GM23338 (cell line): ENCODE measurements around the gene FAM163A. TPM values are rescaled to one million over a fixed set of nuclear protein-coding genes. Genes with fewer than 3 reads are reported as not detected.

ENCODE experiments used
- ATAC-seq: fragments of 200-7000 bp; cut with Tn5 transposase; 3 replicates; pipeline ENCODE4 v1.9.1; 2020
- DNase-seq: peaks from one replicate; pipeline ENCODE4 v3.0.0-alpha.2; 2015; ENCODE audit warnings: low spot score
- H2AFZ ChIP-seq: fragments of 200-600 bp; sonication (generic); 2 replicates; pipeline ENCODE4 v1.8.0; 2016; ENCODE audit warnings: antibody characterized with exemption, mild to moderate bottlenecking, moderate library complexity
- H3F3A ChIP-seq: fragments of 200-600 bp; sonication (generic); replicated peaks from 2 replicates; pipeline ENCODE4 v1.8.0; 2017; ENCODE audit warnings: antibody characterized with exemption, mixed run types, low read depth
- H3K27ac ChIP-seq: fragments of 200-600 bp; sonication (generic); 2 replicates; pipeline ENCODE4 v1.6.1; 2016; ENCODE audit warnings: low read depth
- H3K27me3 ChIP-seq: fragments of 200-600 bp; sonication (generic); 2 replicates; pipeline ENCODE4 v1.8.0; 2016; ENCODE audit warnings: mild to moderate bottlenecking, mixed run types, moderate library complexity; ENCODE audit not compliant: insufficient read depth
- H3K36me3 ChIP-seq: fragments of 200-600 bp; sonication (generic); 2 replicates; pipeline ENCODE4 v1.8.0; 2016; ENCODE audit warnings: mild to moderate bottlenecking; ENCODE audit not compliant: insufficient read depth
- H3K4me1 ChIP-seq: fragments of 200-600 bp; sonication (generic); 2 replicates; pipeline ENCODE4 v1.8.0; 2016; ENCODE audit warnings: mild to moderate bottlenecking, moderate library complexity; ENCODE audit not compliant: insufficient read depth
- H3K4me2 ChIP-seq: fragments of 200-600 bp; sonication (generic); 2 replicates; pipeline ENCODE4 v1.7.1; 2017; ENCODE audit warnings: mixed run types
- H3K4me3 ChIP-seq: fragments of 200-600 bp; sonication (generic); 2 replicates; pipeline ENCODE4 v1.6.1; 2016; ENCODE audit warnings: mixed run types
- H3K79me2 ChIP-seq: fragments of 200-600 bp; sonication (generic); replicated peaks from 2 replicates; pipeline ENCODE4 v1.8.0; 2017; ENCODE audit warnings: mild to moderate bottlenecking; ENCODE audit not compliant: insufficient read depth
- H3K9me2 ChIP-seq: fragments of 200-600 bp; sonication (generic); 2 replicates; pipeline ENCODE4 v1.8.0; 2017; ENCODE audit not compliant: insufficient read depth
- H4K20me1 ChIP-seq: fragments of 200-600 bp; sonication (generic); replicated peaks from 2 replicates; pipeline ENCODE4 v1.8.0; 2017; ENCODE audit warnings: mild to moderate bottlenecking; ENCODE audit not compliant: insufficient read depth
- H3K27ac Mint-ChIP-seq: 2 replicates; pipeline ENCODE4 v1.8.0; 2020; ENCODE audit warnings: inconsistent platforms, mild to moderate bottlenecking, moderate library complexity, mixed read lengths
- H3K27me3 Mint-ChIP-seq: 3 replicates; pipeline ENCODE4 v1.8.0; 2022; ENCODE audit warnings: low read depth, mild to moderate bottlenecking, moderate library complexity, mixed read lengths, inconsistent platforms; ENCODE audit not compliant: insufficient read depth, poor library complexity
- H3K36me3 Mint-ChIP-seq: 3 replicates; pipeline ENCODE4 v1.8.0; 2021; ENCODE audit warnings: low read depth, mild to moderate bottlenecking, inconsistent platforms, moderate library complexity, mixed read lengths
- H3K4me1 Mint-ChIP-seq: 3 replicates; pipeline ENCODE4 v1.8.0; 2020; ENCODE audit warnings: mild to moderate bottlenecking, inconsistent platforms, mixed read lengths
- H3K4me3 Mint-ChIP-seq: 3 replicates; pipeline ENCODE4 v1.8.0; 2021; ENCODE audit warnings: moderate library complexity, mild to moderate bottlenecking, inconsistent platforms, mixed read lengths
- H3K9me3 Mint-ChIP-seq: 3 replicates; pipeline ENCODE4 v1.8.0; 2020; ENCODE audit warnings: moderate library complexity, mild to moderate bottlenecking, inconsistent platforms, mixed read lengths
- CREB1 ChIP-seq: fragments of 250-450 bp; sonication (Bioruptor Pico); IDR thresholded peaks from 2 replicates; pipeline ENCODE4 v1.5.0; 2020; ENCODE audit warnings: low read depth, mild to moderate bottlenecking, moderate library complexity
- EZH2 ChIP-seq: fragments of 200-600 bp; sonication (generic); IDR thresholded peaks from one replicate; pipeline ENCODE4 v1.8.0; 2017; ENCODE audit warnings: antibody characterized with exemption, mild to moderate bottlenecking, low read depth; ENCODE audit not compliant: unreplicated experiment
- EZH2phosphoT487 ChIP-seq: fragments of 200-600 bp; sonication (generic); IDR thresholded peaks from one replicate; pipeline ENCODE4 v1.8.1; 2018; ENCODE audit warnings: antibody characterized with exemption; ENCODE audit not compliant: unreplicated experiment
- JUNB ChIP-seq: IDR thresholded peaks from one replicate; pipeline ENCODE4 v1.6.1; 2016; ENCODE audit warnings: antibody characterized with exemption; ENCODE audit not compliant: unreplicated experiment
- NANOG ChIP-seq: IDR thresholded peaks from 2 replicates; pipeline ENCODE4 v1.6.1; 2016; ENCODE audit warnings: antibody characterized with exemption, borderline replicate concordance
- POLR2AphosphoS5 ChIP-seq: IDR thresholded peaks from 2 replicates; pipeline ENCODE4 v1.6.1; 2016; ENCODE audit warnings: antibody characterized with exemption, low read depth
- STAT1 ChIP-seq: IDR thresholded peaks from one replicate; pipeline ENCODE4 v1.6.1; 2016; ENCODE audit warnings: antibody characterized with exemption; ENCODE audit not compliant: unreplicated experiment
- ZNF114 ChIP-seq: fragments of 250-450 bp; sonication (Bioruptor Pico); IDR thresholded peaks from 2 replicates; pipeline ENCODE4 v1.5.0; 2020; ENCODE audit warnings: mild to moderate bottlenecking, moderate library complexity
- ZNF331 ChIP-seq: fragments of 250-450 bp; sonication (Bioruptor Pico); IDR thresholded peaks from 2 replicates; pipeline ENCODE4 v1.5.0; 2020; ENCODE audit warnings: low read depth, mild to moderate bottlenecking, moderate library complexity
- polyA plus RNA-seq: library from polyadenylated mRNA; unstranded; fragments of >200 nt; fragmentation: Nextera tagmentation; extraction: Ambion mirVana; gene quantifications from 2 replicates; pipeline ENCODE4 v1.2.1, GENCODE V29; 2016
- total RNA-seq: library from RNA; depleted of rRNA; stranded (reverse); fragments of >200 nt; shearing (Covaris generic); gene quantifications from 2 replicates; pipeline ENCODE4 v1.2.3, GENCODE V29; 2014
- TF ChIP-seq, protein P1 (sequence below): fragments of 250-450 bp; sonication (Bioruptor Pico); IDR thresholded peaks from 2 replicates; pipeline ENCODE4 v1.5.0; 2020; ENCODE audit warnings: mild to moderate bottlenecking, moderate library complexity
- TF ChIP-seq, protein P2 (sequence below): IDR thresholded peaks from 2 replicates; pipeline ENCODE4 v1.6.1; 2016; ENCODE audit warnings: antibody characterized with exemption
- TF ChIP-seq, protein P3 (sequence below): IDR thresholded peaks from one replicate; pipeline ENCODE4 v1.6.1; 2018; ENCODE audit warnings: antibody characterized with exemption; ENCODE audit not compliant: unreplicated experiment
- TF ChIP-seq, protein P4 (sequence below), 2 experiments: fragments of 200-600 bp in 1 of 2; sonication (generic) in 1 of 2; conservative IDR thresholded peaks; 2 replicates each; pipeline versions ENCODE4 v1.5.1 to v1.6.1; 2016 to 2017; ENCODE audit warnings: antibody characterized with exemption in 2 of 2, low read depth in 2 of 2, mild to moderate bottlenecking in 2 of 2, moderate library complexity in 1 of 2

The FAM163A gene
- total and polyA plus RNA-seq, 2 experiments from 2014 or later: not detected

DNA sequence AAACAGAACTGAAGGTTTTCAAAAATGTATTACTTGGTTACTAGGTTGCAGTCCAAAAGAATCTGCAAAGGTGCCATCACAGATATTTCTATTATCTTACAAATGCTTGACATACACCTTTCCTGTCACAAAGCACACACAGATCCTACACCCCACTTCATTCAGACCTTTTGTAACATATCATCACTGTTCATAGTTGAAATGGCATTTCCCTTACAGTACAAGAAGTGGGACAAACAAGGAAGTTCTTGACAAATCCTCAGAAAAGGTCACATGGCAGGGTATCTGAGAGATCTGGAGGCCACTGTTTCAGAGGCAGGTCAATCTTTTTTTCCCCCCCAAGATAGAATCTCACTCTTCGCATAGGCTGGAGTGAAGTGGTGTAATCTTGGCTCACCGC lies 113.2 kb downstream of the FAM163A start:
- H3K36me3 Mint-ChIP-seq: no peaks in the 10 kb centered on the region
- DNase-seq (no peak), ATAC-seq (no peak)
- H3K9me3 Mint-ChIP-seq: no peaks in the 10 kb centered on the region
- H3K27me3 Mint-ChIP-seq: no peaks in the 10 kb centered on the region
- Histone ChIP-seq H3K27ac (no peak overlapping the region), H4K20me1 (no peaks in the 10 kb centered on the region; the same call in 1 of the 2 replicates), H3K4me2 (no peak overlapping the region), H3F3A (no peaks in the 10 kb centered on the region), H3K36me3 (0 out of 2 replicates have a peak, but pooled peaks cover 5% of the 10 kb centered on the region), H3K27me3 (no peaks in the 10 kb centered on the region), H3K4me1 (no peaks in the 10 kb centered on the region), H3K4me3 (no peak overlapping the region), H3K79me2 (no peaks in the 10 kb centered on the region), H3K9me2 (no peaks in the 10 kb centered on the region), H2AFZ (no peak overlapping the region)
- TF ChIP-seq, protein P1, sequence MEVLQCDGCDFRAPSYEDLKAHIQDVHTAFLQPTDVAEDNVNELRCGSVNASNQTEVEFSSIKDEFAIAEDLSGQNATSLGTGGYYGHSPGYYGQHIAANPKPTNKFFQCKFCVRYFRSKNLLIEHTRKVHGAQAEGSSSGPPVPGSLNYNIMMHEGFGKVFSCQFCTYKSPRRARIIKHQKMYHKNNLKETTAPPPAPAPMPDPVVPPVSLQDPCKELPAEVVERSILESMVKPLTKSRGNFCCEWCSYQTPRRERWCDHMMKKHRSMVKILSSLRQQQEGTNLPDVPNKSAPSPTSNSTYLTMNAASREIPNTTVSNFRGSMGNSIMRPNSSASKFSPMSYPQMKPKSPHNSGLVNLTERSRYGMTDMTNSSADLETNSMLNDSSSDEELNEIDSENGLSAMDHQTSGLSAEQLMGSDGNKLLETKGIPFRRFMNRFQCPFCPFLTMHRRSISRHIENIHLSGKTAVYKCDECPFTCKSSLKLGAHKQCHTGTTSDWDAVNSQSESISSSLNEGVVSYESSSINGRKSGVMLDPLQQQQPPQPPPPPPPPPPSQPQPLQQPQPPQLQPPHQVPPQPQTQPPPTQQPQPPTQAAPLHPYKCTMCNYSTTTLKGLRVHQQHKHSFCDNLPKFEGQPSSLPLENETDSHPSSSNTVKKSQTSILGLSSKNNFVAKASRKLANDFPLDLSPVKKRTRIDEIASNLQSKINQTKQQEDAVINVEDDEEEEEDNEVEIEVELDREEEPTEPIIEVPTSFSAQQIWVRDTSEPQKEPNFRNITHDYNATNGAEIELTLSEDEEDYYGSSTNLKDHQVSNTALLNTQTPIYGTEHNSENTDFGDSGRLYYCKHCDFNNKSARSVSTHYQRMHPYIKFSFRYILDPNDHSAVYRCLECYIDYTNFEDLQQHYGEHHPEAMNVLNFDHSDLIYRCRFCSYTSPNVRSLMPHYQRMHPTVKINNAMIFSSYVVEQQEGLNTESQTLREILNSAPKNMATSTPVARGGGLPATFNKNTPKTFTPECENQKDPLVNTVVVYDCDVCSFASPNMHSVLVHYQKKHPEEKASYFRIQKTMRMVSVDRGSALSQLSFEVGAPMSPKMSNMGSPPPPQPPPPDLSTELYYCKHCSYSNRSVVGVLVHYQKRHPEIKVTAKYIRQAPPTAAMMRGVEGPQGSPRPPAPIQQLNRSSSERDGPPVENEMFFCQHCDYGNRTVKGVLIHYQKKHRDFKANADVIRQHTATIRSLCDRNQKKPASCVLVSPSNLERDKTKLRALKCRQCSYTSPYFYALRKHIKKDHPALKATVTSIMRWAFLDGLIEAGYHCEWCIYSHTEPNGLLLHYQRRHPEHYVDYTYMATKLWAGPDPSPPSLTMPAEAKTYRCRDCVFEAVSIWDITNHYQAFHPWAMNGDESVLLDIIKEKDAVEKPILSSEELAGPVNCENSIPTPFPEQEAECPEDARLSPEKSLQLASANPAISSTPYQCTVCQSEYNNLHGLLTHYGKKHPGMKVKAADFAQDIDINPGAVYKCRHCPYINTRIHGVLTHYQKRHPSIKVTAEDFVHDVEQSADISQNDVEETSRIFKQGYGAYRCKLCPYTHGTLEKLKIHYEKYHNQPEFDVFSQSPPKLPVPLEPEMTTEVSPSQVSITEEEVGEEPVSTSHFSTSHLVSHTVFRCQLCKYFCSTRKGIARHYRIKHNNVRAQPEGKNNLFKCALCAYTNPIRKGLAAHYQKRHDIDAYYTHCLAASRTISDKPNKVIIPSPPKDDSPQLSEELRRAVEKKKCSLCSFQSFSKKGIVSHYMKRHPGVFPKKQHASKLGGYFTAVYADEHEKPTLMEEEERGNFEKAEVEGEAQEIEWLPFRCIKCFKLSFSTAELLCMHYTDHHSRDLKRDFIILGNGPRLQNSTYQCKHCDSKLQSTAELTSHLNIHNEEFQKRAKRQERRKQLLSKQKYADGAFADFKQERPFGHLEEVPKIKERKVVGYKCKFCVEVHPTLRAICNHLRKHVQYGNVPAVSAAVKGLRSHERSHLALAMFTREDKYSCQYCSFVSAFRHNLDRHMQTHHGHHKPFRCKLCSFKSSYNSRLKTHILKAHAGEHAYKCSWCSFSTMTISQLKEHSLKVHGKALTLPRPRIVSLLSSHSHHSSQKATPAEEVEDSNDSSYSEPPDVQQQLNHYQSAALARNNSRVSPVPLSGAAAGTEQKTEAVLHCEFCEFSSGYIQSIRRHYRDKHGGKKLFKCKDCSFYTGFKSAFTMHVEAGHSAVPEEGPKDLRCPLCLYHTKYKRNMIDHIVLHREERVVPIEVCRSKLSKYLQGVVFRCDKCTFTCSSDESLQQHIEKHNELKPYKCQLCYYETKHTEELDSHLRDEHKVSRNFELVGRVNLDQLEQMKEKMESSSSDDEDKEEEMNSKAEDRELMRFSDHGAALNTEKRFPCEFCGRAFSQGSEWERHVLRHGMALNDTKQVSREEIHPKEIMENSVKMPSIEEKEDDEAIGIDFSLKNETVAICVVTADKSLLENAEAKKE: no peak
- TF ChIP-seq ZNF331 (CRISPR knock-in tag) (no peak), STAT1 (no peak), CREB1 (CRISPR knock-in tag) (no peak), JUNB (no peak), EZH2 (no peak), POLR2AphosphoS5 (no peak), NANOG (no peak), EZH2phosphoT487 (no peak), ZNF114 (no peak)
- TF ChIP-seq, protein P2, sequence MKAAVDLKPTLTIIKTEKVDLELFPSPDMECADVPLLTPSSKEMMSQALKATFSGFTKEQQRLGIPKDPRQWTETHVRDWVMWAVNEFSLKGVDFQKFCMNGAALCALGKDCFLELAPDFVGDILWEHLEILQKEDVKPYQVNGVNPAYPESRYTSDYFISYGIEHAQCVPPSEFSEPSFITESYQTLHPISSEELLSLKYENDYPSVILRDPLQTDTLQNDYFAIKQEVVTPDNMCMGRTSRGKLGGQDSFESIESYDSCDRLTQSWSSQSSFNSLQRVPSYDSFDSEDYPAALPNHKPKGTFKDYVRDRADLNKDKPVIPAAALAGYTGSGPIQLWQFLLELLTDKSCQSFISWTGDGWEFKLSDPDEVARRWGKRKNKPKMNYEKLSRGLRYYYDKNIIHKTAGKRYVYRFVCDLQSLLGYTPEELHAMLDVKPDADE: no peak
- TF ChIP-seq, protein P3, sequence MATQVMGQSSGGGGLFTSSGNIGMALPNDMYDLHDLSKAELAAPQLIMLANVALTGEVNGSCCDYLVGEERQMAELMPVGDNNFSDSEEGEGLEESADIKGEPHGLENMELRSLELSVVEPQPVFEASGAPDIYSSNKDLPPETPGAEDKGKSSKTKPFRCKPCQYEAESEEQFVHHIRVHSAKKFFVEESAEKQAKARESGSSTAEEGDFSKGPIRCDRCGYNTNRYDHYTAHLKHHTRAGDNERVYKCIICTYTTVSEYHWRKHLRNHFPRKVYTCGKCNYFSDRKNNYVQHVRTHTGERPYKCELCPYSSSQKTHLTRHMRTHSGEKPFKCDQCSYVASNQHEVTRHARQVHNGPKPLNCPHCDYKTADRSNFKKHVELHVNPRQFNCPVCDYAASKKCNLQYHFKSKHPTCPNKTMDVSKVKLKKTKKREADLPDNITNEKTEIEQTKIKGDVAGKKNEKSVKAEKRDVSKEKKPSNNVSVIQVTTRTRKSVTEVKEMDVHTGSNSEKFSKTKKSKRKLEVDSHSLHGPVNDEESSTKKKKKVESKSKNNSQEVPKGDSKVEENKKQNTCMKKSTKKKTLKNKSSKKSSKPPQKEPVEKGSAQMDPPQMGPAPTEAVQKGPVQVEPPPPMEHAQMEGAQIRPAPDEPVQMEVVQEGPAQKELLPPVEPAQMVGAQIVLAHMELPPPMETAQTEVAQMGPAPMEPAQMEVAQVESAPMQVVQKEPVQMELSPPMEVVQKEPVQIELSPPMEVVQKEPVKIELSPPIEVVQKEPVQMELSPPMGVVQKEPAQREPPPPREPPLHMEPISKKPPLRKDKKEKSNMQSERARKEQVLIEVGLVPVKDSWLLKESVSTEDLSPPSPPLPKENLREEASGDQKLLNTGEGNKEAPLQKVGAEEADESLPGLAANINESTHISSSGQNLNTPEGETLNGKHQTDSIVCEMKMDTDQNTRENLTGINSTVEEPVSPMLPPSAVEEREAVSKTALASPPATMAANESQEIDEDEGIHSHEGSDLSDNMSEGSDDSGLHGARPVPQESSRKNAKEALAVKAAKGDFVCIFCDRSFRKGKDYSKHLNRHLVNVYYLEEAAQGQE: no peak
- TF ChIP-seq, protein P4, sequence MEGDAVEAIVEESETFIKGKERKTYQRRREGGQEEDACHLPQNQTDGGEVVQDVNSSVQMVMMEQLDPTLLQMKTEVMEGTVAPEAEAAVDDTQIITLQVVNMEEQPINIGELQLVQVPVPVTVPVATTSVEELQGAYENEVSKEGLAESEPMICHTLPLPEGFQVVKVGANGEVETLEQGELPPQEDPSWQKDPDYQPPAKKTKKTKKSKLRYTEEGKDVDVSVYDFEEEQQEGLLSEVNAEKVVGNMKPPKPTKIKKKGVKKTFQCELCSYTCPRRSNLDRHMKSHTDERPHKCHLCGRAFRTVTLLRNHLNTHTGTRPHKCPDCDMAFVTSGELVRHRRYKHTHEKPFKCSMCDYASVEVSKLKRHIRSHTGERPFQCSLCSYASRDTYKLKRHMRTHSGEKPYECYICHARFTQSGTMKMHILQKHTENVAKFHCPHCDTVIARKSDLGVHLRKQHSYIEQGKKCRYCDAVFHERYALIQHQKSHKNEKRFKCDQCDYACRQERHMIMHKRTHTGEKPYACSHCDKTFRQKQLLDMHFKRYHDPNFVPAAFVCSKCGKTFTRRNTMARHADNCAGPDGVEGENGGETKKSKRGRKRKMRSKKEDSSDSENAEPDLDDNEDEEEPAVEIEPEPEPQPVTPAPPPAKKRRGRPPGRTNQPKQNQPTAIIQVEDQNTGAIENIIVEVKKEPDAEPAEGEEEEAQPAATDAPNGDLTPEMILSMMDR (conservative IDR thresholded peaks at IDR 0.05; ENCODE audit: low read depth in 2 of 2): no peak
- no peak overlapping the region for H3K27ac Mint-ChIP-seq
- H3K4me1 Mint-ChIP-seq: peaks cover 6% of the 10 kb centered on the region
- H3K4me3 Mint-ChIP-seq: no peak overlapping the region
